Nephron progenitor cell (in vitro differentiated cells): ENCODE measurements around the gene IGSF9B.
A peak's percentile ranks its signal among the peaks of the same experiment; 100 is the strongest.

Experiments
- DNase-seq: peaks from one replicate; pipeline ENCODE4 v3.0.0; 2021
- H3K27ac Mint-ChIP-seq: 2 replicates; pipeline ENCODE4 v1.8.0; 2021; ENCODE audit warnings: mild to moderate bottlenecking, moderate library complexity, mixed read lengths
- H3K27me3 Mint-ChIP-seq: 2 replicates; pipeline ENCODE4 v1.8.0; 2021; ENCODE audit warnings: mild to moderate bottlenecking, low read depth, mixed read lengths; ENCODE audit not compliant: poor library complexity
- H3K36me3 Mint-ChIP-seq: 2 replicates; pipeline ENCODE4 v1.8.0; 2021; ENCODE audit warnings: low read depth, mixed read lengths
- H3K4me1 Mint-ChIP-seq: 2 replicates; pipeline ENCODE4 v1.8.0; 2021; ENCODE audit warnings: mixed read lengths
- H3K4me3 Mint-ChIP-seq: 2 replicates; pipeline ENCODE4 v1.8.0; 2021; ENCODE audit warnings: mild to moderate bottlenecking, moderate library complexity, mixed read lengths
- H3K9me3 Mint-ChIP-seq: 2 replicates; pipeline ENCODE4 v1.8.0; 2021; ENCODE audit warnings: mild to moderate bottlenecking, moderate library complexity, mixed read lengths
- TF ChIP-seq, protein P1 (sequence below): fragments of 200-600 bp; sonication (generic); IDR thresholded peaks from 2 replicates; pipeline ENCODE4 v1.5.0; 2021; ENCODE audit warnings: antibody characterized with exemption

Gene IGSF9B

DNA sequence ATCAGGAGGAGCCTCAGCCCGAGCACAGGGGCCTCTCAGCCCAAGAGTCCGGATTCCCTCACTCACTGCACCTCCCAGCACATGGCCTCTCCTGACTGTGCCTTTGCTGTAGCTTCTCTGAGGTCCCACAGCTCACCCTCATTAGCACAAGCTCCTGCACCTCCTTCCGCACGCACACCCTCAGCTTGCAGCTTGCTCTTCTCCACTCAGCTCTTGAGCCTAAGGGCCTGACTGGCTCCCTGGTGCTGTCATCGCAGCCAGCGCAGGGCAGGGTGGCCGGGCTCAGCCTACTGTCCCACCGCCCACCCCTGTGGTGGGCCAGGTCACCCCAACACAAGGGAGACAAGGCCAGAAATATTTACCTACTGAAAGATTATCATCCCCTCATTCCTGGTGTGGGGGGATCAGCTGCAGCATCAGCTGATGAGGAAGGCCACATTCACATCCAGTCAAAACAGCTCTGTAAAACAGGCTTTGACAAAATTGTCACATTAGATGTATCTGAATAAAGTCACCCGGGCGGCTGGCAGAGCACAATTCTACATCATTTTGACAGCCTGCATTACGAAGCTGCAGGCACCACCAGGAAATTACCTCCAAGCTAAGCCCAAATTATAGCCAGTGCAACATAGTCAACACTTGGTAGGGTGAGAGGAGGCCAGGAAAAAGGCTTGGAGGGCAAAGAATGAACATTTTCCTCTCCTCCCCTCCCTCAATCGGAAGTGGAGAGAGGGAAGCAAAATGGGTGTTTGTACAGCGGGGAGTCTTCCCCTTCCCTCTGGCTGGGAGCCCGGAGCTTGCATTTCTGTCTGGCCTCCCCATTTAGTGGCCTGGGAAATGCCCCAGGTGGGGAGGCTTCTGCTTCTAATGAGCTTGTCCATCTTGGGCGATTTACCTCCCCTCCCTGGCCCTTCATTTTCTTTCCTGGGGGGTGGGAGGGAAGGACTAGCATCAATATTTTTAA is 29.5 kb upstream of the IGSF9B start:
- Mint-ChIP-seq H3K4me1 (peaks cover 4% of the 10 kb centered on the region), H3K9me3 (no peaks in the 10 kb centered on the region), H3K4me3 (no peak overlapping the region), H3K27me3 (peaks cover 38% of the 10 kb centered on the region), H3K27ac (no peak overlapping the region), H3K36me3 (no peaks in the 10 kb centered on the region)
- DNase-seq: no peak
- TF ChIP-seq, protein P1, sequence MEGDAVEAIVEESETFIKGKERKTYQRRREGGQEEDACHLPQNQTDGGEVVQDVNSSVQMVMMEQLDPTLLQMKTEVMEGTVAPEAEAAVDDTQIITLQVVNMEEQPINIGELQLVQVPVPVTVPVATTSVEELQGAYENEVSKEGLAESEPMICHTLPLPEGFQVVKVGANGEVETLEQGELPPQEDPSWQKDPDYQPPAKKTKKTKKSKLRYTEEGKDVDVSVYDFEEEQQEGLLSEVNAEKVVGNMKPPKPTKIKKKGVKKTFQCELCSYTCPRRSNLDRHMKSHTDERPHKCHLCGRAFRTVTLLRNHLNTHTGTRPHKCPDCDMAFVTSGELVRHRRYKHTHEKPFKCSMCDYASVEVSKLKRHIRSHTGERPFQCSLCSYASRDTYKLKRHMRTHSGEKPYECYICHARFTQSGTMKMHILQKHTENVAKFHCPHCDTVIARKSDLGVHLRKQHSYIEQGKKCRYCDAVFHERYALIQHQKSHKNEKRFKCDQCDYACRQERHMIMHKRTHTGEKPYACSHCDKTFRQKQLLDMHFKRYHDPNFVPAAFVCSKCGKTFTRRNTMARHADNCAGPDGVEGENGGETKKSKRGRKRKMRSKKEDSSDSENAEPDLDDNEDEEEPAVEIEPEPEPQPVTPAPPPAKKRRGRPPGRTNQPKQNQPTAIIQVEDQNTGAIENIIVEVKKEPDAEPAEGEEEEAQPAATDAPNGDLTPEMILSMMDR: no peak

DNA sequence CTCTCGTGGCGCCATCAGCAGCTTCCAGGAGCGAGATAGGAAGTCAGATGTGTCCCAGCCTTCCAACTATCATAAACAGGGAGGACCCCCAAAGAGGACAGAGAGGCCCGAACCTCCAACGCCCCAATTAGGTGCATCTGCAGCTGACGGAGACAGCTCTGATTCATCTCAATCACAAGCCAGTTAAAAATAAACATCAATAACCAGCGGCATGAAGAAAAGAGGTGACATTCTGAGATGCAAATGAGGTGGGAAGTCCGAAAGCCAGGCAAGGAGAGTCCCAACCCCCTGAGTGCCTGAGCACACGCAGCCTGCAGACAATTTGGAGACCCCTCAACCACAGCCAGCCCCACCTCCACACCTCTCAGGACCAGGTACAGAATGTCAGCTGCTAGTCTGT is 28.1 kb upstream of the IGSF9B start:
- no peak overlapping the region for H3K4me3 Mint-ChIP-seq
- H3K36me3 Mint-ChIP-seq: no peaks in the 10 kb centered on the region
- no peaks in the 10 kb centered on the region for H3K9me3 Mint-ChIP-seq
- no peak for DNase-seq
- TF ChIP-seq, protein P1: no peak
- H3K4me1 Mint-ChIP-seq: peaks cover 8% of the 10 kb centered on the region
- H3K27me3 Mint-ChIP-seq: peaks cover 50% of the 10 kb centered on the region
- peak overlapping the region; percentile 57 for H3K27ac Mint-ChIP-seq

DNA sequence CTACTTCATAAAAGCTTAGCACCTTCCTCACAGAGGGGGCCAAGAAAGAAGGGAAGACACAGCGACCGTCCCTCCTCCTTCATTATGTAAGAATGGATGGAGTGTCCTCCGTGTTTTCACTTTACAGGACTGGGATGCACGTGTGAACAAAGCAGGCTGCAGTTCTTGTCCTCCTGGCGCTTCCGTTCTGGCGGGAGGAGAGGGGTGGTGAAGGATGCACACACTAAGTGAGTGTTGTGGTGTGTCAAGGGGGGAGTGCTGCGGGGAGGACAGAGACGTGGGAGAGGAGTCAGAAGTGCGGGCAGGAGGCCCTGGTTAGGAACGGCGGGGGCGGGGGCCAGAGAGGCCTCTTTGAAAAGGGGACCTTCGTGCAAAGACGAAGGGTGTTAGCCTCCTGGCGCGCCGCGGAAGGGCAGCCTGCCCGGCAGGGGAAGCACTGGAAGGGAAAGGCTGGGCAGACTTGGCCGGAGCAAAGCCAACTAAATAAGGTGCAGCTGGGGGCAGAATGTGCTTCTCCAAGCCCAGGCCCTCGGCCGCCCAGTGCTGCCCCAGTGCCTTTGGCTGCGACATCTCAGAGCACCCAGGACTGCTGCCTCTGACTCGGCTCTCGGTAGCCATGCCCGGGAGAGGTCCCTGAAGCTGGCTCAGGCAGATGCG is 27.0 kb upstream of the IGSF9B start:
- H3K4me3 Mint-ChIP-seq: no peak overlapping the region
- H3K9me3 Mint-ChIP-seq: no peaks in the 10 kb centered on the region
- H3K4me1 Mint-ChIP-seq: peaks cover 8% of the 10 kb centered on the region

DNA sequence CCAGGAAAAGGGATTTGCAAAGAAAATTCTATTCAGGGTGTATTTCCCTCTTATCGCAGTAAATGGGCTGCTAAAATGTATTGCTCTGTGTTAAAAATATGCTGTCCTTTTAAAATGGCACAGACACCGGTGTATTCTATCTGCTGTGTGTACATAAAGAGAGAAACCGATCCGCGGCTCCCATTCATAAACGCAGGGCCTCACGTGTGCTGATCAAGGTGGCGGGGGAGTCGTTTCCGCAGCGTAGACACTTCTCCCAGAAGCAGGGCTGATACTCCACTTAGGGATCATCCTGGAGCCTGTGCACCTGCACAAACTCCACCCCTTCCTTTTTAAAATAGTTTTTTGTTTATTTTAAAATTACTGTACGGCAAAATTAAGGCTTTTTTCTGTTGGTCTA is 26.1 kb upstream of the IGSF9B start:
- Mint-ChIP-seq H3K27me3 (peaks cover 51% of the 10 kb centered on the region), H3K36me3 (no peaks in the 10 kb centered on the region)
- no peak for DNase-seq

More for the DNA sequence above, 27.0 kb upstream of the IGSF9B start:
- Mint-ChIP-seq H3K27me3 (peaks cover 50% of the 10 kb centered on the region), H3K27ac (no peak overlapping the region), H3K36me3 (no peaks in the 10 kb centered on the region)
- TF ChIP-seq, protein P1: no peak
- DNase-seq: no peak

DNA sequence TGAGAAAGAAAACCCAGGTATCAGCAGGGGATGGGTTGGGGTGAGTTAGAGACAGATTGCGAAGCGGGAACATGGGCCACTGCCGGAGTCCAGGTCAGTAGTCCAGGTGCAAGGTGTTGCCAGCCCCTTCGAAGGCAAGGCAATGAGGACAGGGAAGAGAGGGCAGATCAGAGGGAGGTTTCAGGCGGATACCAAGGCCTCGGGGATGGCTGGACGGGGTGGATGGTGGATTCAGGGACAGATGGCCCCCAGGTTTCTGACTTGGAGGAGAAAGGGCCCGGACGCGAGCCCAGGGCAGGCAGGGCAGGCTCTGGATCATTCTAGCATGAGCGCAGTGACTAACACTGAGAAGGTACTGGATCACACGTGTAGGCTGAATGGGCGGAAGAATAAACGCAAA is 25.4 kb upstream of the IGSF9B start:
- no peak for DNase-seq
- Mint-ChIP-seq H3K4me3 (no peak overlapping the region), H3K36me3 (no peaks in the 10 kb centered on the region), H3K9me3 (no peaks in the 10 kb centered on the region), H3K27me3 (peaks cover 56% of the 10 kb centered on the region), H3K4me1 (peaks cover 8% of the 10 kb centered on the region), H3K27ac (no peak overlapping the region)
- TF ChIP-seq, protein P1: no peak

More for the DNA sequence above, 26.1 kb upstream of the IGSF9B start:
- no peak overlapping the region for H3K27ac Mint-ChIP-seq
- H3K4me1 Mint-ChIP-seq: peaks cover 8% of the 10 kb centered on the region
- no peak overlapping the region for H3K4me3 Mint-ChIP-seq
- TF ChIP-seq, protein P1: no peak
- no peaks in the 10 kb centered on the region for H3K9me3 Mint-ChIP-seq
